HG03378 (cell line): Measurements from ENCODE around the gene DLX6.

Source experiments
- ATAC-seq: cut with Tn5 transposase; IDR thresholded peaks from one replicate; pipeline ENCODE4 v1.9.1; 2021; ENCODE audit warnings: mild to moderate bottlenecking, moderate library complexity; ENCODE audit not compliant: unreplicated experiment

DLX6 gene

GRCh38 chr7:97009753-97010732 lies 4.7 kb downstream of the DLX6 start:
- no peak for ATAC-seq

- ATAC-seq, result no peak
Observed at GRCh38 chr7:97011104-97011503, 5.8 kb downstream of the DLX6 start.

- no peak for ATAC-seq
Observed at GRCh38 chr7:97011536-97012364, 6.4 kb downstream of the DLX6 start.

- no peak for ATAC-seq
Observed at GRCh38 chr7:97012365-97013133, 7.2 kb downstream of the DLX6 start.

- no peak for ATAC-seq
Observed at GRCh38 chr7:97013134-97013844, 7.9 kb downstream of the DLX6 start.

GRCh38 chr7:97013845-97014134 lies 8.4 kb downstream of the DLX6 start:
- no peak for ATAC-seq

- no peak for ATAC-seq
Observed at GRCh38 chr7:97014145-97014750, 8.9 kb downstream of the DLX6 start.

GRCh38 chr7:97015279-97015678 lies 9.9 kb downstream of the DLX6 start:
- no peak for ATAC-seq

GRCh38 chr7:97015756-97016380 lies 10.5 kb downstream of the DLX6 start:
- ATAC-seq, result no peak

GRCh38 chr7:97016381-97017191 lies 11.2 kb downstream of the DLX6 start:
- ATAC-seq, result no peak

- ATAC-seq, result no peak
Observed at GRCh38 chr7:97017192-97018125, 12.1 kb downstream of the DLX6 start.

GRCh38 chr7:97018126-97018601 lies 12.8 kb downstream of the DLX6 start:
- ATAC-seq, result no peak

- ATAC-seq, result no peak
Observed at GRCh38 chr7:97018791-97019531, 13.6 kb downstream of the DLX6 start.

- ATAC-seq, result no peak
Observed at GRCh38 chr7:97019710-97020225, 14.4 kb downstream of the DLX6 start.

GRCh38 chr7:97020601-97020995 lies 15.2 kb downstream of the DLX6 start:
- no peak for ATAC-seq

- ATAC-seq, result no peak
Observed at GRCh38 chr7:97020996-97021746, 15.8 kb downstream of the DLX6 start.
